ENCODE data around the gene LZTFL1.

The LZTFL1 gene

GRCh38 chr3:45807133-45807532, 34.8 kb downstream of the LZTFL1 start:
- DNase-seq = no peak

DNA sequence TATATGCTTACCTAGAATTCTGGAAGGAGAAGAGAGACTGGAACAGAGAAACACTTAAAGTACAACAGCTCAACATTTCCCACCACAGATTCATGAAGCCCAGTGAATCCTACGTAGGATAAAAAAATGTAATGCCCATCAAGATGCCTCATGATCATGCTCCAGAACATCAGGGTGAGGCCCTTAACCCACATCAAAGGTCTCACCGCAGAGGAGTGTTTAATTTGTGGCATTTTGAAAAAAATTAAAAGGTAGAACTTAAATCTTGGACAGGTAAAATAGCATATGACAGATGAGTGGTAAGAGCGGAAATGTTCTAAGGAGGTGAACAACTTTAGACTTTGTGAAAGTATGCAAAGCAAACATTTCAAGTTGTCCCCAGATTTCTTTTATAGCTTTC, 35.8 kb downstream of the LZTFL1 start:
- DNase-seq = no peak

DNA sequence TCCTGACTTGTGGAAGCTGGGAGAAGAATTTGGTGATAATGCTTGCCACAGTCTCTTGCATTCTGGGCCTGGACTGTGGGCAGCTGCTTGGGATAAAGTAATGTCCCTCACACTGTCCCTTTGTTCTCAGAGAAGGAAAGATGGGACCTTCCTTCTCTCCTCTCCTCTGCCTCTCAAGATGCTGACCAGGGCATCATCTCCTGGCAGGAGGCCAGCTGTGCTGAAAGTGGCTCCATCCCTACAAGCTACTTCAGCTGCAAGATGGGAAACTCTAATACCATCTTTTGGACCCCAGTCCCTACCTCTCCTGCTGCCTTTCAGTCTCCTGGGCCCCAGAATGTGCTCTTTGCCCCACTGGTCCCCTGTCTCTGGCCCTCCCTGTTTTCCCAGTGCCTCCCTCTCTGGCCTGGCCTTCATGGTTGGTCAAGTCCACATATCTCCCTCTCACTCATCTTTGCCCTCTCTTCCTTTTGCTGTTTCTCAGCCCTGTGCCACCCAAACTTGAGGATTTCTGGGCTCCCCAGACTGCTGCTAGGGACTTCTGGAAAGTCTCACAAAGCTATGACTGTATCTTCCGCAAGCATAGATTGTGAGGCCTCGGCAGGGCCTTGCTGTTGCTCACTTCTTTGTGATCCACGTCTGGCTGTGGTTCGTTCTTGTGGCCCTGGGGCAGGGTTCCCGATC, 38.5 kb downstream of the LZTFL1 start:
- no peak for DNase-seq

- no peak for DNase-seq
Observed at GRCh38 chr3:45802146-45802545, 39.8 kb downstream of the LZTFL1 start.

- DNase-seq = no peak
Observed at GRCh38 chr3:45800611-45801010, 41.3 kb downstream of the LZTFL1 start.

DNA sequence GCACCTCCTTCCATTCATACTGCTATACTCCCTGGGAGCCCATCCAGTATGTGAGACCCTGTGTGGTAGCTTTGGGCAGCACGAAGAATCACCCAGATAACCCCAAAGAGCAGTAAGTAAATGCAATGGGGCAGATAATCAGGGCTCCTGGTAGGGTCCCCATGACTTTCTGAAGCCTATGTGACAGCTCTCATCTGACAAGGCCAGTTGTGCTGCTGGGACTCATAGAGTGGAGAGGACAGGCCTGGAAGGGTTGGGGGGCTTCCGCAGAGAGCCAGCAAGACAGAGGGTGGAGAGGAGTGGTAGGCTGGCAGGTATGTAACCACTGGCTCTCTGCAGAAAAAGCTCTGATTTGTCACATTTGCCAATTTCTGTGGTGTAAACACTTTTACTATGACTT, 42.3 kb downstream of the LZTFL1 start:
- DNase-seq = no peak

DNA sequence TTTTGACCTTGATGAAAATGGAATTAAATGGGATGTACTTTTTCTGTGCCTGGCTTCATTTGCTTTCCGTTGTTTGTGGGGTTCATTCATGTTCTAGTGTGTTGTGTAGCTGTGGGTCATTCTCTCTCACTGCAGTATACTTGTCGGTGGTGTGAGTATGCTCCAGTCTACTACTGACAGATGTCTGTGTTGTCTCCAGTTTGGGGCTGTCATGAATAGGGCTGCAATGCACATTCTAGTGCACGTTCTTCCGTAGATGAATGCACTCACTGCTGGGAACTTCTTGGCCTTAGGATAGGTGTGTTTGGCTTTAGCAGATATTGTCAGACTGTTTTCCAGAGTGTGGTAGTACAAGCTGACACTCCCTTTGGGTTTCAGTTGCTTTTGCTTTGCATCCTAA, 43.9 kb downstream of the LZTFL1 start:
- DNase-seq = no peak

- no peak for DNase-seq
Observed at GRCh38 chr3:45796902-45797637, 44.8 kb downstream of the LZTFL1 start.

DNA sequence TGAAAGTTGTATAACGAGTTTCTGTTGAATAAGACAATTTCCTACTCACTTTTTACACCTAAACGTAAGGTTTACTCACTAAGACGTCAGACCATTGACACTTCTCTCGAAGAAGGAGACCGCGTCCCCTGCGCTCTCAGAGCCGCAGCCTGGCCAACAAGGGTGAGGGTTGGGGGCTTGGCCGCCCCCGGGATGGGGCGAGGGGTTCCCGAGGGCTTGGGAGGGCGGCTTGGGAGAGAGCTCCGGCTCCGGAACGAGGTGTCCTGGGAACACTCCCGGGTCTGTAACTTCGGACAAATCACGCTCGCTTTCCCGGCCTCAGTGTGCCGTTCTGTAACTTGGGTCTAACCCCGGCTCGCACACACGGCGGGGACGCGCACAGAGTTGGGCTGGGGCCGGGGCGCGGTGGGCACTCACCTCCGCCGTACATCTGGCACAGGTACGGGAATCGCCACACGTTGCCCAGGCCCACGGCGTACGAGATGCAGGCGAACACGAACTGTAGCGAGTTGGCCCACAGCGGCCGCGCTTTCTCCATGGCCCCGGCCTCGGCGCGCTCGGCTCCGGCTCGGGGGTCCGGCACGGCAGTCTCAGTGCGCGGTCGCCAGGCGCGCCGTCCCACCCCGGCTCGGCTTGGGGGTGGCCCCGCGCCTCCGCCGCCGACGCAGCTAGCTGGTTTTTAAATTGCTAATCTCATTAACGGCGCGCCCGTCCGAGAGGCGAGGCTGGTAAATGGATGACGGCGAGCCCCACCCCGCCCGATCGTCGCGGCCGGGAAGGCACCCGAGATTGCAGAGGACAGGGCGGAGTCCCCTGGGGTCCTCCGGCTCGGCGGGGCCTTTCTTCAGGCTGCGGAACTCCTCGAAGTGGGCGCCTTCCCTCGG, 45.8 kb downstream of the LZTFL1 start, which contains the start of gene SLC6A20:
TSS of gene SLC6A20 (minus strand) at position 655 of the 884 bp plus-strand sequence. CDS start at position 538, 117 bp downstream.
- DNase-seq = no peak

- no peak for DNase-seq
Observed at GRCh38 chr3:45795509-45795881, 46.4 kb downstream of the LZTFL1 start.

- no peak for DNase-seq
Observed at GRCh38 chr3:45794660-45795059, 47.3 kb downstream of the LZTFL1 start.

DNA sequence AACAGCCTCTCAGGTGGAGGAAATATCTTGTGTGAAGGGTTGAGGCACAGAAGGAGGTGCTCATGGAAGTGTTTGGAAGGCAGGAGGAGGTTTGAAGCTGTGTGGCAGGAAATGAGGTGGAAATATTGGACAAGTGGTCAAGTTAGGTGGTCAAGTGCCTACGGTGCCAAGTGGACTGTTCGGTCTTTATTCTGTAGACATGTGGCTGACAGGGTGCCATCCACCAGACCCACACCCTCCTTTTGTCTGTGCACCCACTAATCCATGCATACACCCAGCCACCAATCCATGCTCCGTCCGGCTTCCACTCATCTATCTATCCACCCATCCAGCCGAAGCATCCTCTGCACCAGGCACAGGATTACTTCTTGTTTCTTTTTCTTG, 47.8 kb downstream of the LZTFL1 start:
- no peak for DNase-seq

- no peak for DNase-seq
Observed at GRCh38 chr3:45793482-45794176, 48.3 kb downstream of the LZTFL1 start.

GRCh38 chr3:45792516-45793172, 49.3 kb downstream of the LZTFL1 start:
- DNase-seq = no peak

DNA sequence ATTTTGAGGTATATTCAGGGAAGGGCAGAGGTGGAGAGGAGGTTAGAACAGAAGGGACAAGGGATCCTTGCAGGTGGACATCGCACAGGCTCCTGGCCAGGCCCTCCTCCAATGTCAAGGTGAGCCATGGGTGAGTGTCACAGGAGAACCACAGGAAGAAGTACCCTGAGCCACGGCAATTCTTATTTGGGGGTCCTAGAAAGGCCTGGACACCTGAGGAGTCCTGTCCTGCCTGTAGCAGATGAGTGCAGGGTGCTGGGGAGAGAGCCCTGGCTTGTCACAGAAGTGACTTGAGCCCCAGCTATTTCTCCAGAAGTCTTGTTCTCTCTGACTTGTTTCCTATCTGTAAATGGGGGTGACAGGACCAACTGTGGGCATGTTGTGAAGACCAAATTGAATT, 49.9 kb downstream of the LZTFL1 start:
- no peak for DNase-seq

DNA sequence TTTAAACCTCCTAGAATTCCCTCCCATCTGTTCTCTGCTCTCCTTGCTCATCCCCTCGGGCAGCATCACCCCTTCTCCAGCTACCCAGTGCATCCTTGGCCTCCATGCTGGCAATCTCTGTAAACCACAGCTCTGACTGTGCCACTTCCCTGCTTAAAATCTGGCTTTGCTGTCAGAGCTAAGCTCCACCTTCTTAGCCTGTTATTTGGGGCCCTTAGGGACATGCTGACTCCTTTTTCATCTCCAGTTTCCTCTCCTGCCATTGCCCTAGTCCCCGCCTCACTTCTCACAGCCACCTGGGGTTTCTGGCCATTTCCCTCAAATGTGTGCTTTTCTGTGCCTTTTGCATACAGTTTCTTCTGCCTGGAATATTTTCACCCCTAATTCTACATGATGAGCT, 51.3 kb downstream of the LZTFL1 start:
- no peak for DNase-seq

GRCh38 chr3:45789235-45789812, 52.6 kb downstream of the LZTFL1 start:
- DNase-seq = no peak

- DNase-seq = no peak
Observed at GRCh38 chr3:45787551-45787950, 54.4 kb downstream of the LZTFL1 start.

- no peak for DNase-seq
Observed at GRCh38 chr3:45786801-45787495, 55.0 kb downstream of the LZTFL1 start.

DNA sequence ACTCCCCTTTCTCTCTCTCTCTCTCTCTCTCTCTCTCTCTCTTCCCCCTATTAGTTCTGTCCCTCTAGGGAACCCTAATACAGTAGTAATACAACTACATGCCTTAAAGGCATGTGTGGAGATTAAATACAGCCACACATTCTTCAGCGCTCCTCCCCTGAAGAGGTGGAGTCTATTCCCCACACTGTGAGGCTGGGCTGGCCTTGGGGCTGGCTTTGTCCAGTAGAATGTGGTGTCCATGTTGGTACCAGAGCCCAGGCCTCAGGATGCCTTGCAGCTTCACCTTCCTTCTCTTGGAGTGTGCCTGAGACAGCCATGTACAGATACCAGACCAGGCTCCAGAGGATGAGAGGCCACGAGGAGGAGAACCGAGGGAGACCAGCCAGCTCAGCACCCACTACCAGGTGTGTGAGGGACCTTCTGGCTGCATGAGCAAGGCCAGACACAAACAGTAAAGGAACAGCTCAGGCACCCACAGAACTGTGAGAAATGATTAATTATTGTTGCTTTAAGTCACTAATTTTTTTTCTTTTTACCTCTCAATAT, 56.2 kb downstream of the LZTFL1 start:
- no peak for DNase-seq

DNA sequence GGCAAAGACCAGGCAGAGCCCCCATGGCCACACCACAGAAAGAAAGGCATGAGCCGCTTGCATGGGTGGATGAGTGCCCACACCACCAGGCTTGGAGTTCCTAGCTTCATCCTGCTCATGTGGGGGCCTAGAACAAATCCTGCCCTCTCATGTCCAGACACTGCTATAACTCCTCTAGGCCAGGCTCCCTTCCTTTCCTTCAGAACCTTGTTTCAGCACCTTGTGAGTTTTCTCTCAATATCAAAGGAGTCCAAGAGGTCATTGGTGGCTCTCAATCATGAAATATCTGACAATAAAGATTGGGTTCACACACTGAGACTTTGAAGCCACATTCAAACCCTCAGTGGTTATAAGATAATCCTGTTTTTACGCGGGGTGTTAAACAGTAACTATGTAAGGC, 58.3 kb downstream of the LZTFL1 start:
- no peak for DNase-seq

All from COR-L47 (cell line).